Measurements from ENCODE around the gene FAM114A2. TPM values are rescaled to one million over a fixed set of nuclear protein-coding genes. Genes with fewer than 3 reads are reported as not detected.

FAM114A2 gene
- total RNA-seq, 1 donor, result 42.3 TPM

- TF ChIP-seq, protein P1, sequence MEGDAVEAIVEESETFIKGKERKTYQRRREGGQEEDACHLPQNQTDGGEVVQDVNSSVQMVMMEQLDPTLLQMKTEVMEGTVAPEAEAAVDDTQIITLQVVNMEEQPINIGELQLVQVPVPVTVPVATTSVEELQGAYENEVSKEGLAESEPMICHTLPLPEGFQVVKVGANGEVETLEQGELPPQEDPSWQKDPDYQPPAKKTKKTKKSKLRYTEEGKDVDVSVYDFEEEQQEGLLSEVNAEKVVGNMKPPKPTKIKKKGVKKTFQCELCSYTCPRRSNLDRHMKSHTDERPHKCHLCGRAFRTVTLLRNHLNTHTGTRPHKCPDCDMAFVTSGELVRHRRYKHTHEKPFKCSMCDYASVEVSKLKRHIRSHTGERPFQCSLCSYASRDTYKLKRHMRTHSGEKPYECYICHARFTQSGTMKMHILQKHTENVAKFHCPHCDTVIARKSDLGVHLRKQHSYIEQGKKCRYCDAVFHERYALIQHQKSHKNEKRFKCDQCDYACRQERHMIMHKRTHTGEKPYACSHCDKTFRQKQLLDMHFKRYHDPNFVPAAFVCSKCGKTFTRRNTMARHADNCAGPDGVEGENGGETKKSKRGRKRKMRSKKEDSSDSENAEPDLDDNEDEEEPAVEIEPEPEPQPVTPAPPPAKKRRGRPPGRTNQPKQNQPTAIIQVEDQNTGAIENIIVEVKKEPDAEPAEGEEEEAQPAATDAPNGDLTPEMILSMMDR (IDR thresholded peaks at IDR 0.05; ENCODE audit: insufficient read depth, low read depth, low read length), result no peak
- H3K4me3 ChIP-seq (ENCODE audit: low read depth, low read length), result no peak overlapping the region
- no peak for DNase-seq (ENCODE audit: low read depth)
These were observed 59.5 kb downstream of the FAM114A2 start for GRCh38 chr5:153979028-153979783.

GRCh38 chr5:153974813-153975163 lies 63.9 kb downstream of the FAM114A2 start:
- DNase-seq (ENCODE audit: low read depth), result no peak

DNA sequence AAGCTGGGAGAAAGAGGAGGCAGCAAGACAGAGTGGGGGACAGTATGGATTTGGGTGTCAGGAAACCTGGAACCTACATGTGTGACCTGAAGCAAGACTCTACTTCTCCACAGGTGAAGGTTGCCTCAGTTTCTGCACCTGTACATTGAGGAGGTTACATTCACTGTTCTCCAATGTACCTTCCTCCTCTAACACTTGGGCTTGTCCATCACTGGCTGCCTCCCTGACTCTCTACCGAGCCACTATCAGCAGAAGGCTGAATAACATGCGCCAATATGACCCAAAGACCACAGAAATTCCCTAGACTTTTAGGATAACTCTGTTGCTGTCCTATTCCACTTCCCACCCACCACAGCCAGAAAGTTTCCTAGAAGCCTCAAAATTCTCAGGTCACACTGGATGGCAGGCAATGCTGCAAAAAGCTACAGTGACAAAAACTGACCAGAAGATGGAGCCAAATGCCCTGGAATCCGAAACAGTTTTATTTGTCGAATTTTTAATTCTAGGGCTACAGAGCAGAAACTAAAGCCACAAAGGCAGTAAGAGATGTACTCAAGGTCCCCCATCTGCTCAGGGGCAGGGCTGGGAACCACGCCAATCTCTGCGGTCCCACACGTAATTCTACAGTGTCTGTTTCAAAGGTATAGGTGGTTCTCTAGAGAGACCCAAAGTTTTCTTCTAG lies 64.4 kb downstream of the FAM114A2 start:
- DNase-seq (ENCODE audit: low read depth), result peak; percentile 52

More at GRCh38 chr5:153974813-153975163, 63.9 kb downstream of the FAM114A2 start:
- no peak overlapping the region for H3K4me3 ChIP-seq (ENCODE audit: low read depth, low read length)
- TF ChIP-seq, protein P1 (IDR thresholded peaks at IDR 0.05; ENCODE audit: insufficient read depth, low read depth, low read length), result no peak

DNA sequence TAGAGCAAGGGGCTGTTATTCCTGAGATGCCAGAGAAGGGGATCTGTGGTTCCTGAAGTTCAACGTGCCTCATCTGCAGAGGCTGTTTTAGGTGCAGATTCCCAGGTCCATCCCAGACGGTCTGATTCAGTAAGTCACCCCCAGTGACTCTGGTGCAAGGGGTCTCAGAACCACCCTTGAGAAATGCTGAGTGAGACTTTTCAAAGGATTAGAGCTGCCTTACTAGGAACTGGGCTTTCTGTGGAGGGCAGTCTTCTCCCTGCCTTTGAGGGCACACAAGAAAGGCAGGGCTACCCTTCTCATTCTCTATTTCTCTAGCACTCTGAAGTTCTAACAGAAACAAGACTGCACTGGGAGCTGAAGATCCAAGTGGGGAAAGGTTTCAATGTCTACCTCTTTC lies 66.5 kb downstream of the FAM114A2 start:
- DNase-seq (ENCODE audit: low read depth), result no peak
- no peak overlapping the region for H3K4me3 ChIP-seq (ENCODE audit: low read depth, low read length)
- TF ChIP-seq, protein P1 (IDR thresholded peaks at IDR 0.05; ENCODE audit: insufficient read depth, low read depth, low read length), result no peak

More for the DNA sequence above, 64.4 kb downstream of the FAM114A2 start:
- no peak overlapping the region for H3K4me3 ChIP-seq (ENCODE audit: low read depth, low read length)
- TF ChIP-seq, protein P1 (IDR thresholded peaks at IDR 0.05; ENCODE audit: insufficient read depth, low read depth, low read length), result peak; percentile 76

DNA sequence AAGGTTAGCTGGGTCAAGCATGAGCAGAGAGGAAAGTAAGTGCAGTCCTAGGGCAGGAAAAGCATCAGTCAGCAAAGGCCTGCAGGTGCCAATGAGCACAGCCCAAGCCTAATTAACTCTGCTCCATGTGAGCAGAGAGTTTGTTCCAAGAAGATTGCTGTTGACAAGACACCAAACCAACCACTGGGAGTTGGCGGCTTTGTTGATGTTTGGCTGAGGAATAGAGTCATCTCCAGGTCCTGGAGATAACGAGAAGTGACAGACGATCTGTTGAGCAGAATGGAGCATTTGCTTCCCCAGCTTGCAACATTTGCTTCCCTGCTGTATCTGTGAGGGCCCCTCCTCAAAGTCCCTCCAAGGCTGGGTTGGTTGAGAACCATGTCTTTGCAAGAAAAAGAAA lies 68.2 kb downstream of the FAM114A2 start:
- no peak overlapping the region for H3K4me3 ChIP-seq (ENCODE audit: low read depth, low read length)
- DNase-seq (ENCODE audit: low read depth), result no peak
- TF ChIP-seq, protein P1 (IDR thresholded peaks at IDR 0.05; ENCODE audit: insufficient read depth, low read depth, low read length), result no peak

GRCh38 chr5:153969563-153969895 lies 69.2 kb downstream of the FAM114A2 start:
- no peak overlapping the region for H3K4me3 ChIP-seq (ENCODE audit: low read depth, low read length)
- TF ChIP-seq, protein P1 (IDR thresholded peaks at IDR 0.05; ENCODE audit: insufficient read depth, low read depth, low read length), result no peak
- no peak for DNase-seq (ENCODE audit: low read depth)
